MM.1S (cell line): ENCODE data around the gene DENND5B.

Experiments used
- DNase-seq: peaks from one replicate; pipeline ENCODE4 v3.0.0-alpha.2; 2015
- H2AFZ ChIP-seq: fragments of 300-600 bp; sonication (generic); 2 replicates; pipeline ENCODE4 v1.6.0; 2016; ENCODE audit warnings: antibody characterized with exemption, low read length
- H3F3A ChIP-seq: fragments of 300-600 bp; sonication (generic); 2 replicates; pipeline ENCODE4 v1.6.1; 2016; ENCODE audit warnings: mild to moderate bottlenecking, antibody characterized with exemption, low read length, moderate library complexity, mixed read lengths; ENCODE audit not compliant: insufficient read depth
- H3K27ac ChIP-seq: fragments of 300-600 bp; sonication (generic); 2 replicates; pipeline ENCODE4 v1.5.1; 2016; ENCODE audit warnings: mild to moderate bottlenecking, low read length
- H3K27me3 ChIP-seq: fragments of 300-600 bp; sonication (generic); replicated peaks from 2 replicates; pipeline ENCODE4 v1.6.0; 2016; ENCODE audit warnings: low read length; ENCODE audit not compliant: insufficient read depth
- H3K36me3 ChIP-seq: fragments of 300-600 bp; sonication (generic); replicated peaks from 2 replicates; pipeline ENCODE4 v1.6.1; 2016; ENCODE audit warnings: mild to moderate bottlenecking, low read length, mixed read lengths; ENCODE audit not compliant: insufficient read depth
- H3K4me1 ChIP-seq: fragments of 300-600 bp; sonication (generic); 2 replicates; pipeline ENCODE4 v1.6.1; 2016; ENCODE audit warnings: low read length, mixed read lengths
- H3K4me2 ChIP-seq: fragments of 300-600 bp; sonication (generic); 2 replicates; pipeline ENCODE4 v1.6.0; 2016; ENCODE audit warnings: low read depth, low read length
- H3K4me3 ChIP-seq: fragments of 300-600 bp; sonication (generic); 2 replicates; pipeline ENCODE4 v1.5.1; 2016; ENCODE audit warnings: low read length, mixed read lengths
- H3K79me2 ChIP-seq: fragments of 300-600 bp; sonication (generic); 2 replicates; pipeline ENCODE4 v1.6.1; 2016; ENCODE audit warnings: mixed run types, low read length, mixed read lengths
- H3K9ac ChIP-seq: fragments of 300-600 bp; sonication (generic); 2 replicates; pipeline ENCODE4 v1.6.1; 2016; ENCODE audit warnings: low read length, mixed read lengths
- H3K9me2 ChIP-seq: fragments of 300-600 bp; sonication (generic); replicated peaks from 2 replicates; pipeline ENCODE4 v1.6.1; 2016; ENCODE audit warnings: mild to moderate bottlenecking, low read length, mixed read lengths; ENCODE audit not compliant: insufficient read depth
- H3K9me3 ChIP-seq: fragments of 300-600 bp; sonication (generic); replicated peaks from 2 replicates; pipeline ENCODE4 v1.6.1; 2016; ENCODE audit warnings: mild to moderate bottlenecking, low read length, mixed read lengths; ENCODE audit not compliant: insufficient read depth
- H4K20me1 ChIP-seq: fragments of 300-600 bp; sonication (generic); 2 replicates; pipeline ENCODE4 v1.6.1; 2016; ENCODE audit warnings: mild to moderate bottlenecking, low read length, moderate library complexity, mixed read lengths; ENCODE audit not compliant: insufficient read depth
- CTCF ChIP-seq: fragments of 300-600 bp; sonication (generic); IDR thresholded peaks from 2 replicates; pipeline ENCODE4 v1.5.1; 2016; ENCODE audit warnings: antibody characterized with exemption, low read length, mixed read lengths
- EZH2 ChIP-seq: fragments of 300-600 bp; sonication (generic); optimal IDR thresholded peaks from 2 replicates; pipeline ENCODE3; 2017; ENCODE audit warnings: low read depth, mild to moderate bottlenecking, antibody characterized with exemption, low read length, mixed read lengths
- EZH2phosphoT487 ChIP-seq: fragments of 300-600 bp; sonication (generic); IDR thresholded peaks from 2 replicates; pipeline ENCODE4 v1.6.1; 2018; ENCODE audit warnings: antibody characterized with exemption, low read length

DENND5B gene

GRCh38 chr12:31508436-31509150 lies 82.3 kb downstream of the DENND5B start:
- DNase-seq, result no peak
- Histone ChIP-seq H3F3A (no peaks in the 10 kb centered on the region), H3K9me3 (no peaks in the 10 kb centered on the region), H3K9ac (no peak overlapping the region), H3K79me2 (peaks cover 32% of the 10 kb centered on the region), H3K4me1 (no peaks in the 10 kb centered on the region), H3K9me2 (no peaks in the 10 kb centered on the region), H3K4me3 (no peak overlapping the region), H4K20me1 (no peaks in the 10 kb centered on the region), H3K4me2 (no peak overlapping the region), H3K36me3 (no peaks in the 10 kb centered on the region), H2AFZ (no peak overlapping the region), H3K27me3 (no peaks in the 10 kb centered on the region), H3K27ac (no peak overlapping the region)
- TF ChIP-seq EZH2 (no peak), EZH2phosphoT487 (no peak), CTCF (no peak)

GRCh38 chr12:31507966-31508365 lies 83.0 kb downstream of the DENND5B start:
- no peak for DNase-seq
- H3K27ac ChIP-seq, result no peak overlapping the region

GRCh38 chr12:31506515-31507306 lies 84.2 kb downstream of the DENND5B start:
- Histone ChIP-seq H3K36me3 (no peaks in the 10 kb centered on the region), H2AFZ (no peak overlapping the region), H3K27ac (no peak overlapping the region), H4K20me1 (no peaks in the 10 kb centered on the region), H3K4me2 (no peak overlapping the region), H3K4me3 (no peak overlapping the region), H3K79me2 (peaks cover 40% of the 10 kb centered on the region), H3K9ac (no peak overlapping the region), H3K4me1 (no peaks in the 10 kb centered on the region), H3F3A (no peaks in the 10 kb centered on the region), H3K9me2 (no peaks in the 10 kb centered on the region), H3K9me3 (no peaks in the 10 kb centered on the region), H3K27me3 (no peaks in the 10 kb centered on the region)
- TF ChIP-seq CTCF (no peak), EZH2 (no peak), EZH2phosphoT487 (no peak)
- no peak for DNase-seq

More at GRCh38 chr12:31507966-31508365, 83.0 kb downstream of the DENND5B start:
- H3K9ac ChIP-seq, result no peak overlapping the region
- H3K36me3 ChIP-seq, result no peaks in the 10 kb centered on the region
- no peak overlapping the region for H3K4me2 ChIP-seq
- no peak for TF ChIP-seq CTCF
- no peak for TF ChIP-seq EZH2
- no peak for TF ChIP-seq EZH2phosphoT487
- no peaks in the 10 kb centered on the region for H3K9me3 ChIP-seq
- H2AFZ ChIP-seq, result no peak overlapping the region
- H3K27me3 ChIP-seq, result no peaks in the 10 kb centered on the region
- no peaks in the 10 kb centered on the region for H3K4me1 ChIP-seq
- no peaks in the 10 kb centered on the region for H4K20me1 ChIP-seq
- peaks cover 34% of the 10 kb centered on the region for H3K79me2 ChIP-seq
- H3K9me2 ChIP-seq, result no peaks in the 10 kb centered on the region
- no peak overlapping the region for H3K4me3 ChIP-seq
- no peaks in the 10 kb centered on the region for H3F3A ChIP-seq
